Erythroblast (primary cell): ENCODE measurements around the gene ETFDH.

ENCODE experiments used
- DNase-seq, 2 experiments: peaks; one replicate each; lab custom pipeline; 2025; lab: John Stamatoyannopoulos, UW
- GATA1 ChIP-seq: IDR thresholded peaks from 2 replicates; pipeline ENCODE4 v1.6.1; 2011; ENCODE audit warnings: low read depth, mild to moderate bottlenecking, control low read depth, low read length, moderate library complexity
- POLR2A ChIP-seq: IDR thresholded peaks from 2 replicates; pipeline ENCODE4 v1.6.1; 2011; ENCODE audit warnings: mild to moderate bottlenecking, low read length

ETFDH gene

GRCh38 chr4:158671915-158672806, at the start of gene ETFDH:
Gene ETFDH (plus strand): TSS chr4:158672296. CDS start chr4:158672457, 161 bp downstream.
- peak; percentile 100 for DNase-seq
- TF ChIP-seq POLR2A (peak; percentile 83), GATA1 (peak; percentile 75)

GRCh38 chr4:158624889-158625478, 47.1 kb upstream of the ETFDH start:
- DNase-seq: peak; percentile 55 to 56

GRCh38 chr4:158625544-158625943, 46.6 kb upstream of the ETFDH start:
- no peak for DNase-seq
- no peak for TF ChIP-seq POLR2A
- TF ChIP-seq GATA1: no peak

More at GRCh38 chr4:158624889-158625478, 47.1 kb upstream of the ETFDH start:
- TF ChIP-seq POLR2A: no peak
- no peak for TF ChIP-seq GATA1

DNA sequence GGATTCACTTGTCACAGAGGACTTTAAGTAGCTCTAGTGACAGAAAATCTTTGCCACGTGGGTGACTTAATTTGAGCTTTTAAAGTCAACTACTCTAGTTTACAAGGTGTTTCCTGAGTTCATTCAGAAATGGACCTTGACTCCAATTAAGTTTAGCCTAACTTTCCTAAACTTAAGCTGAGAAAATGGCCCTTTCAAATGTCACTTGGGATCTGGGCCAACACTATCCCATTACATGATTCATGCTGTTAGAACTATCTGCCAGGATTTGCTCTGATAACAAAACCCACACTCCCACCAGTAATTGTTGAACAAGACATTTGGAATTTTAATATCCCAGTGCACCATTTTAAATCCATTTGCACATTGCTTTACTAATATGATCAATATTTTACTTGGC, 41.2 kb upstream of the ETFDH start:
- TF ChIP-seq GATA1 (no peak), POLR2A (no peak)
- DNase-seq: no peak

DNA sequence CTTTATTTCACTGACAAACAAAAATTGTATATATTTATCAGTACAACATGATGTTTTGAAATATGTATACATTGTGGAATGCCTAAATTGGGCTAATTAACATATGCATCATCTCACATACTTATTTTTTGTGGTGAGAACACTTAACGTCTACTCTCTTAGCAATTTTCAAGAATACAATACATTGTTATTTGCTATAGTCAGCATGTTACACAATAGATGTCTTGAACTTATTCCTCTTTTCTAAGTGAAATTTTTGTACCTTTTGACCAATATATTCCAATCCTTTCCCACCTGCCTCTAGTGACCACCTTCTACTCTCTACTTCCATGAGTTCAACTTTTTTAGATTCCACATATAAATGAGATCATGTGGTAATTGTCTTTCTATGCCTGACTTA, 35.5 kb upstream of the ETFDH start:
- TF ChIP-seq GATA1 (no peak), POLR2A (no peak)

GRCh38 chr4:158644356-158644755, 27.7 kb upstream of the ETFDH start:
- TF ChIP-seq POLR2A (no peak), GATA1 (no peak)

More for the DNA sequence above, 35.5 kb upstream of the ETFDH start:
- no peak for DNase-seq

DNA sequence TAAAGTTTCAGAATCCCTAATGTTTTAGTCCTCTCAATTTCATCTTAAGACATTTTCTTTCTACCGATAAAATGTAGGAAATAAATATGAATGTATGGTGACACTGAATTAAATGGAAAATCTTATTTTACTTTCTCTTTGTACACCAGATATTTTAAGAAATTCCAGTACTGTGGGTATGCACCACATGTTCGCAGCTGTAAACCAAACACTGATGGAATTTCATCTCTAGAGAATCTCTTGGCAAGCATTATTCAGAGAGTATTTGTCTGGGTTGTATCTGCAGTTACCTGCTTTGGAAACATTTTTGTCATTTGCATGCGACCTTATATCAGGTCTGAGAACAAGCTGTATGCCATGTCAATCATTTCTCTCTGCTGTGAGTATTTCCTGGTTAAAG, 27.3 kb upstream of the ETFDH start:
- no peak for TF ChIP-seq POLR2A
- TF ChIP-seq GATA1: no peak
- no peak for DNase-seq

More at GRCh38 chr4:158644356-158644755, 27.7 kb upstream of the ETFDH start:
- DNase-seq: no peak

GRCh38 chr4:158649111-158649680, 22.9 kb upstream of the ETFDH start:
- no peak for TF ChIP-seq GATA1
- no peak for TF ChIP-seq POLR2A
- DNase-seq: no peak

DNA sequence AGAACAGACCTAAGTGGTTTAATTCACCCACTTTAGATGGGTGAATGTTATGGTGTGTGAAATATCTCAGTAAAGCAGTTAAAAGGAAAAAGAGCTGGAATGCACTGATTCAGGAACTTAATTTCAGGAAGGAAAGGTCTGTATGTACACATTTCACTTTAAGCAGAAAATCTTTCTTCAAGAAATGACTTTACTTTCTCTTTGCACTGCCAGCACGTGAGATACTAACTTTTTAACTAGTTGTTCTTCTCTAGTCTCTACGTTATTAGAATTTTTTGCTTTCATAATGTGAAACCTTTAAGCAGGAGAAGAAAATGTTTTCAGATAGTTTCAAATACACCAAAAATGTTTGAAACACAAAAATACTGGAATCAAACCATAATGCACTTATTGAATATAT, 19.2 kb upstream of the ETFDH start:
- TF ChIP-seq GATA1 (no peak), POLR2A (no peak)
- no peak for DNase-seq

- no peak for TF ChIP-seq GATA1
- TF ChIP-seq POLR2A: no peak
- no peak for DNase-seq
Measured at GRCh38 chr4:158656439-158656838, 15.7 kb upstream of the ETFDH start.

DNA sequence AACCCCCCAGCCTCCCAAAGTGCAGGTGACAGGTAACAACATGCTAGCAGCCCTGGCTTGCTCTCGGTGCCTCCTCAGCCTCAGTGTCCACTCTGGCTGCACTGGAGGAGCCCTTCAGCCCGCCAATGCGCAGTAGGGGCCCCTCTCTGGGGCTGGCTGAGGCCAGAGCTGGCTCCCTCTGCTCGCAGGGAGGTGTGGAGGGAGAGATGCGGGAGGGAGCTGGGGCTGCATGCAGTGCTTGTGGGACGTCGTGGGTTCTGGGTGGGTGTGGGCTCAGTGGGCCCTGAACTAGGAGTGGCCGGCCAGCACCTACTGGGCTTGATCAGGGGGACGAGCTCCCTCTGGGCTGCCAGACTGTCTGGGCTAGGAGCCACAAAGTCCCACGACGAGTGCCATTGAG, 14.8 kb upstream of the ETFDH start:
- no peak for TF ChIP-seq GATA1
- no peak for TF ChIP-seq POLR2A
- no peak for DNase-seq

DNA sequence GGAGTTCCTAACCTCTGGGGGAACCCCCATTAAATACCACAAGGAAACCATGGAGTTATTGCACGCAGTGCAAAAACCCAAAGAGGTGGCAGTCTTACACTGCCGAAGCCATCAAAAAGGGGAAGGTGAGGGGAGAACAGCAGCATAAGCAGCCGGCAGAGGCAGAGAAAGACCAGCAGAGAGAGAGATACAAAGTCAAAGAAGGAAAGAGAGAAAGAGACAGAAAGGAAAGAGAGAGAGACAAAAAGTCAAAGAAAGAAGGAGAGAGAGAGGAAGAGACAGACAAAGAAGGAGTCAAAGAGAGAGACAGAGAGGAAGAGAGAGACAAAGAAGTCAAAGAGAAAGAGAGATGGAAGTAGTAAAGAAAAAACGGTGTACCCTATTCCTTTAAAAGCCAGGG, 8.8 kb upstream of the ETFDH start:
- peak; percentile 27 to 34 for DNase-seq

GRCh38 chr4:158663707-158664625, 8.1 kb upstream of the ETFDH start:
- DNase-seq: peak; percentile 65 to 69
